Measurements from ENCODE around the gene GPSM3. TPM values are rescaled to one million over a fixed set of nuclear protein-coding genes. Genes with fewer than 3 reads are reported as not detected.

Gene GPSM3
- total and polyA plus RNA-seq, 2 of the 13 experiments (the other 11 are each of a cell fraction or from before 2014, with no cell fraction given) = 0.18 to 6.2 TPM

- TF ChIP-seq ZNF281 (CRISPR knock-in tag; IDR thresholded peaks at IDR 0.05; ENCODE audit: borderline replicate concordance) (peak; percentile 24; the same call in 1 of the 2 replicates), ZMAT5 (CRISPR knock-in tag; IDR thresholded peaks at IDR 0.05; ENCODE audit: borderline replicate concordance, low read depth) (no peak), ZSCAN22 (CRISPR knock-in tag; IDR thresholded peaks at IDR 0.05) (no peak), UBTF (CRISPR knock-in tag; IDR thresholded peaks at IDR 0.05) (no peak), ZNF503 (CRISPR knock-in tag; IDR thresholded peaks at IDR 0.05) (no peak), ZNF83 (CRISPR knock-in tag; IDR thresholded peaks at IDR 0.05; ENCODE audit: borderline replicate concordance) (peak; percentile 82; the same call in 1 of the 2 replicates), SIN3A (IDR thresholded peaks at IDR 0.05; ENCODE audit: borderline replicate concordance, low read depth, low read length) (peak; percentile 59), HDAC6 (IDR thresholded peaks at IDR 0.05; ENCODE audit: low read depth, low read length) (no peak), FUBP1 (CRISPR knock-in tag; IDR thresholded peaks at IDR 0.05; ENCODE audit: borderline replicate concordance) (no peak), GABPA (IDR thresholded peaks at IDR 0.05; ENCODE audit: low read depth, low read length) (peak; percentile 91), GABPA (CRISPR knock-in tag; IDR thresholded peaks at IDR 0.05; ENCODE audit: low read depth) (peak; percentile 96), ZNF576 (CRISPR knock-in tag; IDR thresholded peaks at IDR 0.05) (no peak), NFKB2 (CRISPR knock-in tag; IDR thresholded peaks at IDR 0.05; ENCODE audit: borderline replicate concordance) (peak; percentile 89; the same call in 1 of the 2 replicates), IKZF1 (IDR thresholded peaks at IDR 0.05) (no peak; the same call in 1 of the 2 replicates), EEA1 (CRISPR knock-in tag; IDR thresholded peaks at IDR 0.05; ENCODE audit: borderline replicate concordance) (peak; percentile 56; the same call in 1 of the 2 replicates), ZNF160 (CRISPR knock-in tag; IDR thresholded peaks at IDR 0.05) (no peak), FOXM1 (CRISPR knock-in tag; IDR thresholded peaks at IDR 0.05) (no peak), HOXD1 (CRISPR knock-in tag; IDR thresholded peaks at IDR 0.05) (0 out of 2 replicates have a peak, but pooled peaks have one; percentile 26), U2AF2 (IDR thresholded peaks at IDR 0.05; ENCODE audit: low read depth, low read length) (no peak)
These were observed 16.6 kb downstream of the GPSM3 start, which contains the start of gene AGPAT1 (continued) for GRCh38 chr6:32175711-32176475.
